K562 (cell line): Measurements from ENCODE around the gene SRGAP3.

ENCODE experiments used
- CBFA2T3 ChIP-seq: fragments of 450-650 bp; IDR thresholded peaks from 2 replicates; pipeline ENCODE4 v1.6.1; 2017
- CTCF ChIP-seq, 3 experiments: IDR thresholded peaks in 2 of 3; conservative IDR thresholded peaks in 1 of 3; 2 replicates each; pipeline ENCODE4 v1.5.1; 2011 to 2012; ENCODE audit warnings: low read length in 3 of 3, mild to moderate bottlenecking in 3 of 3, control low read depth in 2 of 3, improper control_type of control experiment in 1 of 3, inconsistent platforms in 1 of 3, low read depth in 1 of 3, mixed read lengths in 1 of 3, moderate library complexity in 1 of 3; ENCODE audit not compliant: insufficient read depth in 2 of 3
- DDX20 ChIP-seq: fragments of 450-650 bp; IDR thresholded peaks from 2 replicates; pipeline ENCODE4 v1.6.1; 2016; ENCODE audit warnings: missing genetic modification characterization, low read depth, mild to moderate bottlenecking, missing compliant biosample characterization, moderate library complexity
- FOXJ3 ChIP-seq: sonication (generic); formaldehyde crosslinking; IDR thresholded peaks from 2 replicates; pipeline ENCODE4 v1.4.0; 2020; ENCODE audit warnings: mild to moderate bottlenecking, missing genetic modification reagents
- ZBTB11 ChIP-seq, 3 experiments: fragments of 200-800 bp in 1 of 3; fragments of 250-450 bp in 1 of 3; fragments of 450-650 bp in 1 of 3; sonication (Bioruptor Pico) in 1 of 3; sonication (Bioruptor generic) in 1 of 3; formaldehyde crosslinking in 1 of 3; IDR thresholded peaks; 2 replicates each; pipeline versions ENCODE4 v1.6.1 to v1.8.0; 2016 to 2022; ENCODE audit warnings: mild to moderate bottlenecking in 2 of 3, missing genetic modification characterization in 2 of 3, missing compliant biosample characterization in 1 of 3, moderate library complexity in 1 of 3
- ZNF57 ChIP-seq: fragments of 450-650 bp; formaldehyde crosslinking; IDR thresholded peaks from 2 replicates; pipeline ENCODE4 v1.4.0; 2020; ENCODE audit warnings: mild to moderate bottlenecking, moderate library complexity
- ZNF639 ChIP-seq, 2 experiments: fragments of 200-800 bp in 1 of 2; sonication (Bioruptor generic) in 1 of 2; sonication (generic) in 1 of 2; formaldehyde crosslinking in 1 of 2; IDR thresholded peaks in 1 of 2; conservative IDR thresholded peaks in 1 of 2; 2 replicates each; pipeline versions ENCODE4 v1.5.0 to v1.6.1; 2016 to 2020; ENCODE audit warnings: missing compliant biosample characterization in 1 of 2, missing genetic modification characterization in 1 of 2, missing genetic modification reagents in 1 of 2
- ZNF740 ChIP-seq, 3 experiments: fragments of 200-800 bp in 1 of 3; sonication (Bioruptor generic) in 1 of 3; sonication (generic) in 1 of 3; formaldehyde crosslinking in 1 of 3; IDR thresholded peaks; 2 replicates each; pipeline versions ENCODE4 v1.6.1 to v1.8.0; 2016 to 2022; ENCODE audit warnings: mild to moderate bottlenecking in 2 of 3, missing compliant biosample characterization in 2 of 3, missing genetic modification characterization in 2 of 3, missing genetic modification reagents in 1 of 3

GRCh38 chr3:9139366-9139765 is 110.1 kb downstream of the SRGAP3 start:
- TF ChIP-seq FOXJ3 (no peak), CBFA2T3 (no peak), ZBTB11 (CRISPR knock-in tag; IDR thresholded peaks at IDR 0.05) (no peak), ZNF740 (CRISPR knock-in tag; IDR thresholded peaks at IDR 0.05) (no peak), ZNF740 (tag; IDR thresholded peaks at IDR 0.05) (no peak), CTCF (IDR thresholded peaks at IDR 0.05 in 2 of 3, conservative IDR thresholded peaks at IDR 0.05 in 1 of 3; ENCODE audit: insufficient read depth in 2 of 3, low read depth in 1 of 3, low read length in 3 of 3) (no peak), DDX20 (no peak), ZNF57 (CRISPR knock-in tag) (no peak), ZNF639 (CRISPR knock-in tag; conservative IDR thresholded peaks at IDR 0.05 in 1 of 2, IDR thresholded peaks at IDR 0.05 in 1 of 2) (no peak)
